Measurements from ENCODE around the gene SLC9A7. TPM values are rescaled to one million over a fixed set of nuclear protein-coding genes. Genes with fewer than 3 reads are reported as not detected.

The SLC9A7 gene
- total and polyA plus RNA-seq, 2 of the 13 experiments (the other 11 are each of a cell fraction or from before 2014, with no cell fraction given): 5.8 to 7.2 TPM

- TF ChIP-seq ZBTB14 (CRISPR knock-in tag; IDR thresholded peaks at IDR 0.05) (peak; percentile 52; the same call in 1 of the 2 replicates), EED (CRISPR knock-in tag; IDR thresholded peaks at IDR 0.05) (no peak), ZNF414 (CRISPR knock-in tag; IDR thresholded peaks at IDR 0.05) (0 out of 2 replicates have a peak, but pooled peaks have one; percentile 54), SOX13 (IDR thresholded peaks at IDR 0.05) (no peak), SOX13 (CRISPR knock-in tag; conservative IDR thresholded peaks at IDR 0.05 in 1 of 2, IDR thresholded peaks at IDR 0.05 in 1 of 2) (peak in 1 of 2 experiments; percentile 5; a peak in 1 of 4 replicates), TBX2 (CRISPR knock-in tag; IDR thresholded peaks at IDR 0.05; ENCODE audit: borderline replicate concordance) (no peak; the same call in 1 of the 2 replicates), RXRA (CRISPR knock-in tag; IDR thresholded peaks at IDR 0.05) (peak; percentile 37; the same call in 1 of the 2 replicates), ZNF12 (CRISPR knock-in tag; IDR thresholded peaks at IDR 0.05) (no peak), ZBTB44 (CRISPR knock-in tag; IDR thresholded peaks at IDR 0.05) (no peak), ZNF607 (CRISPR knock-in tag; IDR thresholded peaks at IDR 0.05; ENCODE audit: borderline replicate concordance) (peak; percentile 75; the same call in 1 of the 2 replicates), TFDP1 (CRISPR knock-in tag; IDR thresholded peaks at IDR 0.05; ENCODE audit: borderline replicate concordance) (peak; percentile 30; the same call in 1 of the 2 replicates), AHR (CRISPR knock-in tag; IDR thresholded peaks at IDR 0.05) (no peak), SUZ12 (IDR thresholded peaks at IDR 0.05; ENCODE audit: low read depth, low read length) (no peak), ZNF296 (CRISPR knock-in tag; conservative IDR thresholded peaks at IDR 0.05) (no peak), MAZ (IDR thresholded peaks at IDR 0.05; ENCODE audit: borderline replicate concordance, low read depth, low read length) (no peak), MAZ (CRISPR knock-in tag; IDR thresholded peaks at IDR 0.05; ENCODE audit: low read depth) (no peak), ZNF800 (CRISPR knock-in tag; IDR thresholded peaks at IDR 0.05) (peak; percentile 72; the same call in 1 of the 2 replicates), SAP130 (CRISPR knock-in tag; IDR thresholded peaks at IDR 0.05; ENCODE audit: low read depth) (peak; percentile 48), KLF16 (CRISPR knock-in tag; IDR thresholded peaks at IDR 0.05) (no peak), CHD4 (IDR thresholded peaks at IDR 0.05; ENCODE audit: borderline replicate concordance, low read length) (no peak), KAT8 (CRISPR knock-in tag; IDR thresholded peaks at IDR 0.05) (no peak), FOXC1 (CRISPR knock-in tag; IDR thresholded peaks at IDR 0.05; ENCODE audit: borderline replicate concordance) (no peak), SP4 (CRISPR knock-in tag; IDR thresholded peaks at IDR 0.05) (no peak)
Observed at GRCh38 chrX:46573892-46574773, 184.8 kb downstream of the SLC9A7 start (continued).

All from HepG2 (cell line).